ENCODE data around the gene GNAI3. TPM values are rescaled to one million over a fixed set of nuclear protein-coding genes. Genes with fewer than 3 reads are reported as not detected.

GNAI3 gene
- total RNA-seq, 2 experiments from 2014 or later: 5.1 to 5.4 TPM

GRCh38 chr1:109499661-109500536 is 48.5 kb upstream of the GNAI3 start:
- no peak overlapping the region for H3K4me3 ChIP-seq (ENCODE audit: low read length)
- peak; percentile 32 for ATAC-seq (ENCODE audit: poor library complexity)
- intact Hi-C loops (cut with DNase I, micrococcal nuclease): loop anchor here in 1 of 2 experiments (1.0 to 2.0 kb wide), 2 partner anchors 17 to 32 kb away; no protein-coding TSS in a partner anchor

GRCh38 chr1:109500941-109501381 is 47.5 kb upstream of the GNAI3 start:
- Mint-ChIP-seq H3K36me3 (ENCODE audit: low read depth) (peaks cover 71% of the 10 kb centered on the region), H3K4me3 (peak overlapping the region; percentile 90), H3K27me3 (no peaks in the 10 kb centered on the region), H3K27ac (peak overlapping the region; percentile 95), H3K9me3 (no peaks in the 10 kb centered on the region), H3K4me1 (ENCODE audit: low read depth) (peaks cover 93% of the 10 kb centered on the region)
- ATAC-seq (ENCODE audit: poor library complexity) (no peak), DNase-seq (no peak)
- no peak for TF ChIP-seq CTCF (IDR thresholded peaks at IDR 0.05)
- Histone ChIP-seq H3K4me3 (ENCODE audit: low read length) (no peak overlapping the region), H3K9me3 (ENCODE audit: control insufficient read depth in 1 of 2, insufficient read depth in 1 of 2, low read length in 2 of 2) (no peaks in the 10 kb centered on the region), H3K27ac (ENCODE audit: low read depth in 1 of 2, low read length in 2 of 2) (peak overlapping the region; percentile 90 to 94), H3K36me3 (ENCODE audit: insufficient read depth, low read length) (peaks cover 44% of the 10 kb centered on the region), H3K4me1 (ENCODE audit: insufficient read depth, low read length) (peaks cover 99% of the 10 kb centered on the region), H3K27me3 (ENCODE audit: control insufficient read depth in 1 of 2, insufficient read depth in 2 of 2, low read length in 2 of 2) (no peaks in the 10 kb centered on the region)
- CTCF ChIA-PET: interaction anchor here (1.0 to 24.2 kb wide), 4 partner anchors 10 to 45 kb away, joined by 3 to 474 read pairs (median 4); no protein-coding TSS in a partner anchor
- intact Hi-C loops (cut with DNase I, micrococcal nuclease): loop anchor here in 1 of 2 experiments (1.0 to 2.0 kb wide), 2 partner anchors 16 to 31 kb away; no protein-coding TSS in a partner anchor
- POLR2A ChIA-PET: interaction anchor here (0.6 to 22.6 kb wide), 4 partner anchors 10 to 93 kb away, joined by 3 to 318 read pairs (median 16); partner anchors contain the start of gene AMIGO1

More at GRCh38 chr1:109499661-109500536, 48.5 kb upstream of the GNAI3 start:
- Mint-ChIP-seq H3K36me3 (ENCODE audit: low read depth) (peaks cover 68% of the 10 kb centered on the region), H3K4me3 (peak overlapping the region; percentile 54), H3K4me1 (ENCODE audit: low read depth) (peaks cover 93% of the 10 kb centered on the region), H3K9me3 (no peaks in the 10 kb centered on the region), H3K27ac (peak overlapping the region; percentile 95), H3K27me3 (no peaks in the 10 kb centered on the region)
- CTCF ChIA-PET: interaction anchor here (1.1 to 24.2 kb wide), 8 partner anchors 9 to 119 kb away, joined by 3 to 474 read pairs (median 4); partner anchors contain the start of gene AMIGO1
- DNase-seq: peak; percentile 27 to 84 (median 67)
- peak; percentile 58 for TF ChIP-seq CTCF (IDR thresholded peaks at IDR 0.05)
- Histone ChIP-seq H3K27me3 (ENCODE audit: control insufficient read depth in 1 of 2, insufficient read depth in 2 of 2, low read length in 2 of 2) (no peaks in the 10 kb centered on the region), H3K36me3 (ENCODE audit: insufficient read depth, low read length) (peaks cover 51% of the 10 kb centered on the region), H3K27ac (ENCODE audit: low read depth in 1 of 2, low read length in 2 of 2) (peak overlapping the region; percentile 90 to 94), H3K9me3 (ENCODE audit: control insufficient read depth in 1 of 2, insufficient read depth in 1 of 2, low read length in 2 of 2) (no peaks in the 10 kb centered on the region), H3K4me1 (ENCODE audit: insufficient read depth, low read length) (peaks cover 99% of the 10 kb centered on the region)
- POLR2A ChIA-PET: interaction anchor here (0.6 to 22.6 kb wide), 6 partner anchors 10 to 94 kb away, joined by 3 to 318 read pairs (median 4); partner anchors contain the start of genes AMIGO1 and ATXN7L2

- peak overlapping the region; percentile 54 for H3K4me3 ChIP-seq (ENCODE audit: low read length)
- Mint-ChIP-seq H3K9me3 (no peaks in the 10 kb centered on the region), H3K27ac (peak overlapping the region; percentile 95), H3K36me3 (ENCODE audit: low read depth) (peaks cover 71% of the 10 kb centered on the region), H3K4me1 (ENCODE audit: low read depth) (peaks cover 93% of the 10 kb centered on the region), H3K27me3 (no peaks in the 10 kb centered on the region), H3K4me3 (peak overlapping the region; percentile 90)
- H3K4me1 ChIP-seq (ENCODE audit: insufficient read depth, low read length): peaks cover 98% of the 10 kb centered on the region
- ChIA-PET CTCF (interaction anchor here (1.0 to 24.2 kb wide), 4 partner anchors 8 to 29 kb away, joined by 3 to 474 read pairs (median 34); partner anchors contain the start of gene CYB561D1), POLR2A (interaction anchor here (0.7 to 22.6 kb wide), 10 partner anchors 8 to 483 kb away, joined by 3 to 318 read pairs (median 16); partner anchors contain the start of genes AHCYL1, AMIGO1, ATXN7L2 and CYB561D1)
- peak overlapping the region; percentile 90 to 94 for H3K27ac ChIP-seq (ENCODE audit: low read depth in 1 of 2, low read length in 2 of 2)
- peaks cover 35% of the 10 kb centered on the region for H3K36me3 ChIP-seq (ENCODE audit: insufficient read depth, low read length)
- no peaks in the 10 kb centered on the region for H3K9me3 ChIP-seq (ENCODE audit: control insufficient read depth in 1 of 2, insufficient read depth in 1 of 2, low read length in 2 of 2)
- intact Hi-C loops (cut with DNase I, micrococcal nuclease): loop anchor here (1.0 to 2.0 kb wide), 4 partner anchors 8 to 30 kb away; partner anchors contain the start of gene CYB561D1 (in 1 of the 2)
- ATAC-seq (ENCODE audit: poor library complexity): peak; percentile 2
- no peak for TF ChIP-seq CTCF (IDR thresholded peaks at IDR 0.05)
- H3K27me3 ChIP-seq (ENCODE audit: control insufficient read depth in 1 of 2, insufficient read depth in 2 of 2, low read length in 2 of 2): no peaks in the 10 kb centered on the region
- DNase-seq: peak in 1 of 14 experiments; percentile 31
Measured at GRCh38 chr1:109501644-109502363, 46.6 kb upstream of the GNAI3 start.
